Endodermal cell (in vitro differentiated cells): ENCODE measurements around the gene ME3. TPM values are rescaled to one million over a fixed set of nuclear protein-coding genes. Genes with fewer than 3 reads are reported as not detected.

ENCODE experiments used
- DNase-seq: peaks from one replicate; pipeline ENCODE4 v3.0.0-alpha.2; 2017
- H3K27ac ChIP-seq: 2 replicates; pipeline ENCODE4 v1.5.1; 2013; ENCODE audit warnings: mild to moderate bottlenecking, low read depth, low read length, moderate library complexity
- H3K27me3 ChIP-seq: 2 replicates; pipeline ENCODE4 v1.6.1; 2013; ENCODE audit warnings: mild to moderate bottlenecking, low read length, moderate library complexity; ENCODE audit not compliant: insufficient read depth, control insufficient read depth, poor library complexity, severe bottlenecking
- H3K36me3 ChIP-seq: 2 replicates; pipeline ENCODE4 v1.7.0; 2013; ENCODE audit warnings: mild to moderate bottlenecking, low read length, moderate library complexity; ENCODE audit not compliant: control insufficient read depth, insufficient read depth
- H3K4me1 ChIP-seq: one replicate; pipeline ENCODE4 v1.7.0; 2013; ENCODE audit warnings: low read length; ENCODE audit not compliant: control insufficient read depth, insufficient read depth
- H3K4me3 ChIP-seq: 2 replicates; pipeline ENCODE4 v1.5.1; 2013; ENCODE audit warnings: mild to moderate bottlenecking, low read length, moderate library complexity
- H3K9ac ChIP-seq: 2 replicates; pipeline ENCODE4 v1.6.1; 2013; ENCODE audit warnings: mild to moderate bottlenecking, low read length, moderate library complexity; ENCODE audit not compliant: poor library complexity, severe bottlenecking; ENCODE audit errors: extremely low read depth
- H3K9me3 ChIP-seq: 2 replicates; pipeline ENCODE4 v1.6.1; 2013; ENCODE audit warnings: mild to moderate bottlenecking, low read length, moderate library complexity; ENCODE audit not compliant: control insufficient read depth
- H3K27ac Mint-ChIP-seq: 2 replicates; pipeline ENCODE4 v1.8.0; 2020; ENCODE audit warnings: mixed read lengths
- H3K27me3 Mint-ChIP-seq: 2 replicates; pipeline ENCODE4 v1.8.0; 2021; ENCODE audit warnings: mild to moderate bottlenecking, mixed read lengths; ENCODE audit not compliant: insufficient read depth
- H3K36me3 Mint-ChIP-seq: 2 replicates; pipeline ENCODE4 v1.8.0; 2020; ENCODE audit warnings: low read depth, mixed read lengths
- H3K4me1 Mint-ChIP-seq: 2 replicates; pipeline ENCODE4 v1.8.0; 2020; ENCODE audit warnings: mixed read lengths
- H3K4me3 Mint-ChIP-seq: 2 replicates; pipeline ENCODE4 v1.8.0; 2020; ENCODE audit warnings: mild to moderate bottlenecking, moderate library complexity, mixed read lengths
- H3K9me3 Mint-ChIP-seq: 2 replicates; pipeline ENCODE4 v1.8.0; 2020; ENCODE audit warnings: mild to moderate bottlenecking, mixed read lengths
- WGBS, 2 experiments: methylation state at CpG; one replicate each; pipeline versions ENCODE4 v1.1.5 to v1.1.7; 2013; ENCODE audit warnings: missing lambda C conversion rate in 2 of 2, mixed read lengths in 1 of 2; ENCODE audit not compliant: insufficient coverage in 1 of 2, insufficient read length in 1 of 2; 5-methylcytosine and 5-hydroxymethylcytosine counted together
- total RNA-seq, 2 donors: library from RNA; stranded (reverse); fragmentation: NEBNext Ultra II Directional in 1 of 2; extraction: Animal tissue kit (Norgen Biotek cat#: 25700) in 1 of 2; gene quantifications; 2 replicates in 1 of 2; 3 replicates in 1 of 2; pipeline ENCODE4 v1.2.1, GENCODE V29; 2021
- TF ChIP-seq, protein P1 (sequence below): fragments of 200-600 bp; sonication (generic); conservative IDR thresholded peaks from 2 replicates; pipeline ENCODE4 v1.5.0; 2021; ENCODE audit warnings: antibody characterized with exemption, mild to moderate bottlenecking

ME3 gene
- total RNA-seq, 2 donors from 2014 or later, result 1.2 to 1.3 TPM

- no peak overlapping the region for H3K4me3 ChIP-seq
- H3K36me3 Mint-ChIP-seq, result no peaks in the 10 kb centered on the region
- no peaks in the 10 kb centered on the region for H3K27me3 Mint-ChIP-seq
- H3K27me3 ChIP-seq, result no peaks in the 10 kb centered on the region
- H3K9ac ChIP-seq, result peak overlapping the region; percentile 16
- peaks cover 53% of the 10 kb centered on the region for H3K4me1 Mint-ChIP-seq
- H3K4me3 Mint-ChIP-seq, result no peak overlapping the region
- peak overlapping the region; percentile 17 for H3K27ac ChIP-seq
- TF ChIP-seq, protein P1, sequence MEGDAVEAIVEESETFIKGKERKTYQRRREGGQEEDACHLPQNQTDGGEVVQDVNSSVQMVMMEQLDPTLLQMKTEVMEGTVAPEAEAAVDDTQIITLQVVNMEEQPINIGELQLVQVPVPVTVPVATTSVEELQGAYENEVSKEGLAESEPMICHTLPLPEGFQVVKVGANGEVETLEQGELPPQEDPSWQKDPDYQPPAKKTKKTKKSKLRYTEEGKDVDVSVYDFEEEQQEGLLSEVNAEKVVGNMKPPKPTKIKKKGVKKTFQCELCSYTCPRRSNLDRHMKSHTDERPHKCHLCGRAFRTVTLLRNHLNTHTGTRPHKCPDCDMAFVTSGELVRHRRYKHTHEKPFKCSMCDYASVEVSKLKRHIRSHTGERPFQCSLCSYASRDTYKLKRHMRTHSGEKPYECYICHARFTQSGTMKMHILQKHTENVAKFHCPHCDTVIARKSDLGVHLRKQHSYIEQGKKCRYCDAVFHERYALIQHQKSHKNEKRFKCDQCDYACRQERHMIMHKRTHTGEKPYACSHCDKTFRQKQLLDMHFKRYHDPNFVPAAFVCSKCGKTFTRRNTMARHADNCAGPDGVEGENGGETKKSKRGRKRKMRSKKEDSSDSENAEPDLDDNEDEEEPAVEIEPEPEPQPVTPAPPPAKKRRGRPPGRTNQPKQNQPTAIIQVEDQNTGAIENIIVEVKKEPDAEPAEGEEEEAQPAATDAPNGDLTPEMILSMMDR, result no peak
- no peaks in the 10 kb centered on the region for H3K9me3 Mint-ChIP-seq
- WGBS, 2 experiments, result 75 to 90% methylated on average over 6 to 7 of the region's 7 CpGs
- peak; percentile 70 for DNase-seq
- peaks cover 21% of the 10 kb centered on the region for H3K9me3 ChIP-seq
- H3K36me3 ChIP-seq, result peaks cover 12% of the 10 kb centered on the region
- peak overlapping the region; percentile 80 for H3K27ac Mint-ChIP-seq
- H3K4me1 ChIP-seq, result peaks cover 26% of the 10 kb centered on the region
These were observed 156.9 kb downstream of the ME3 start for GRCh38 chr11:86515297-86516094.

DNA sequence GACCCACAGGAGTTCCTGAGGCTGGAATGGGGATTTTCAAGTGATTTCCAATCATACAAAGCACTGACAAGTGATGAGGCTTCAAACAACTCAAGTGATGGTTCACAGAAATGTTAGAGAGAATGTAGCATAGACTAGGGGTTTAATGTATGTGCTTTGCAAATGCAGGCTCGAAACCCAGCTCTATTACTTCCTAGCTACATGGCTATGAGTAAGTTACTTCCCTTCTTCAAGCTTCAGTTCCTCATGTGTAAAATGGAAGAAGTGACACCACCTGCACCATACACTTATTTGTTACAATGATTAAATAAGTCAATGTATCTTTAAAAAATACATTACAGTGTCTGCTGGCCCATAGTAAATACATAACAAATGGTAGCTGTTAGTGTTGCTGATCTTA lies 158.0 kb downstream of the ME3 start:
- Histone ChIP-seq H3K27ac (no peak overlapping the region), H3K9me3 (peaks cover 27% of the 10 kb centered on the region), H3K9ac (peak overlapping the region; percentile 40), H3K27me3 (no peaks in the 10 kb centered on the region), H3K4me1 (peaks cover 24% of the 10 kb centered on the region), H3K4me3 (no peak overlapping the region), H3K36me3 (peaks cover 12% of the 10 kb centered on the region)
- H3K4me3 Mint-ChIP-seq, result no peak overlapping the region
- H3K27ac Mint-ChIP-seq, result peak overlapping the region; percentile 84
- no peaks in the 10 kb centered on the region for H3K9me3 Mint-ChIP-seq
- TF ChIP-seq, protein P1, result no peak
- 100% methylated on average over 1 of the region's 1 CpG for WGBS, 2 experiments
- no peaks in the 10 kb centered on the region for H3K36me3 Mint-ChIP-seq
- peaks cover 50% of the 10 kb centered on the region for H3K4me1 Mint-ChIP-seq
- DNase-seq, result no peak
- H3K27me3 Mint-ChIP-seq, result no peaks in the 10 kb centered on the region

DNA sequence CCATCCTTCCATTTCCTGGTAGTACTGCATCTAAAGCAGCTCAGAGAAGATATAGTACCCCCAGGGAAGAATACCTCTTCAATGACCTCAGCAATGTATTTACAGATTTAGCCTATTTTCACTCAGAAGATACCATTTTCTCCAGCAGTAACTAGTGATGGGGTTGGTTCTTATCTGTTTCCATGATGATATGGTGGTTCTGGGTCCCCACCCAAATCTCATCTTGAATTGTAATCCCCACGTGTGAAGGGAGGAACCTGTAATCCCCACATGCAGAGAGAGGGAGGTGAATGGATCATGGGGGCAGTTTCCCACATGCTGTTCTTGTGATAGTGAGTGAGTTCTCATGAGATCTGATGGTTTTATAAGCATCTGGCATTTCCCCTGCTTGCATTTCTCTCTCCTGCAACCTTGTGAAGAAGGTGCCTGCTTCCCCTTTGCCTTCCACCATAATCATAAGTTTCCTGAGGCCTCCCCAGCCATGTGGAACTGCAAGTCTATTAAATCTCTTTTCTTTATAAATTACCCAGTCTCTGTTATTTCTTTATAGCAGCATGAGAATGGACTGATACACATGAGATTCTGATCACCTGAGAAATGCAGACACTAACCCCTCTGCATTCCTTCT lies 158.6 kb downstream of the ME3 start:
- H3K9me3 ChIP-seq, result peaks cover 27% of the 10 kb centered on the region
- no peak overlapping the region for H3K27ac ChIP-seq
- Mint-ChIP-seq H3K27ac (peak overlapping the region; percentile 84), H3K9me3 (no peaks in the 10 kb centered on the region), H3K4me1 (peaks cover 44% of the 10 kb centered on the region), H3K36me3 (no peaks in the 10 kb centered on the region), H3K27me3 (no peaks in the 10 kb centered on the region), H3K4me3 (no peak overlapping the region)
- H3K27me3 ChIP-seq, result no peaks in the 10 kb centered on the region
- peak overlapping the region; percentile 40 for H3K9ac ChIP-seq
- TF ChIP-seq, protein P1, result no peak
- H3K4me1 ChIP-seq, result peaks cover 19% of the 10 kb centered on the region
- no peak overlapping the region for H3K4me3 ChIP-seq
- WGBS, 2 experiments, result 10 to 100% methylated on average over 1 of the region's 1 CpG
- H3K36me3 ChIP-seq, result peaks cover 12% of the 10 kb centered on the region
- DNase-seq, result peak; percentile 73
